ENCODE data around the gene PTH1R.

The PTH1R gene

GRCh38 chr3:46914849-46915248 lies 37.3 kb downstream of the PTH1R start:
- H3K4me3 ChIP-seq (ENCODE audit: low read length) = no peak overlapping the region
- no peak for TF ChIP-seq CTCF (conservative IDR thresholded peaks at IDR 0.05; ENCODE audit: low read depth, low read length)
- DNase-seq (ENCODE audit: low read depth) = no peak

GRCh38 chr3:46915297-46915822 lies 37.8 kb downstream of the PTH1R start:
- DNase-seq (ENCODE audit: low read depth) = no peak
- no peak for TF ChIP-seq CTCF (conservative IDR thresholded peaks at IDR 0.05; ENCODE audit: low read depth, low read length)
- H3K4me3 ChIP-seq (ENCODE audit: low read length) = no peak overlapping the region

GRCh38 chr3:46916278-46916677 lies 38.8 kb downstream of the PTH1R start:
- TF ChIP-seq CTCF (conservative IDR thresholded peaks at IDR 0.05; ENCODE audit: low read depth, low read length) = no peak
- no peak for DNase-seq (ENCODE audit: low read depth)
- no peak overlapping the region for H3K4me3 ChIP-seq (ENCODE audit: low read length)

DNA sequence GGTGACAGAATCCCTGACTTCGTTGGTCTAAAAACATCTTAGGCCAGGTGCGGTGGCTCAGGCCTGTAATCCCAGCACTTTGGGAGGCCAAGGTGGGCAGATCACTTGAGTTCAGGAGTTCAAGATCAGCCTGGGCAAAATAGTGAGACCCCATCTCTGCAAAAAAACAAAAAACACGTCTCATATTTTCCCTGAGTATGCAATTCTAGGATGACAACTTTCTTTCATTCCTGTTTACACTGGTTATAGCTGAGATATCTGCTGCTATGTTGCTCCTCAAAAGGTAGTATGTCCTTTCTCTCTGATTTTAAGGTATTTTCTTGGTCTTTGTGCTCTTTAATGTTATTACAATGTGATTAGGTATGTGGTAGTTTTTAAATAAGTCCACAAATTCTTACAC lies 39.3 kb downstream of the PTH1R start:
- H3K4me3 ChIP-seq (ENCODE audit: low read length) = no peak overlapping the region
- no peak for DNase-seq (ENCODE audit: low read depth)
- TF ChIP-seq CTCF (conservative IDR thresholded peaks at IDR 0.05; ENCODE audit: low read depth, low read length) = no peak

GRCh38 chr3:46917257-46917656 lies 39.7 kb downstream of the PTH1R start:
- H3K4me3 ChIP-seq (ENCODE audit: low read length) = no peak overlapping the region
- DNase-seq (ENCODE audit: low read depth) = no peak
- no peak for TF ChIP-seq CTCF (conservative IDR thresholded peaks at IDR 0.05; ENCODE audit: low read depth, low read length)

DNA sequence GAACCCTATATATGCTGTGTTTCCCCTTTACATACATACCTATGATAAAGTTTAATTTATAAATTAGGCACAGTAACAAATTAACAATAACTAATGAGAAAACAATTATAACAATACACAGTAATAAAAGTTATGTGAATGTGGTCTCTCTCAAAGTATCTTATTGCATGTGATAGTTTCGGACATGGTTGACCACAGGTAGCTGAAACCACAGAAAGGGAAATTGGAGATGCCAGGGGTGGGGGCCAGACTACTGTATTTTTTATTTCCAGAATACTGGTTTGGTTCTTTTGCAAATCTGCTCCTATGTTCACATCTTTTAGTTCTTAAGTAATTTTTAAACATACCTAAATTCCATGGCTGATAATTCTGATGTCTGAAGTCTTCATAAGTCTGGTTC lies 40.7 kb downstream of the PTH1R start:
- TF ChIP-seq CTCF (conservative IDR thresholded peaks at IDR 0.05; ENCODE audit: low read depth, low read length) = no peak
- no peak overlapping the region for H3K4me3 ChIP-seq (ENCODE audit: low read length)
- DNase-seq (ENCODE audit: low read depth) = no peak

GRCh38 chr3:46918634-46919033 lies 41.1 kb downstream of the PTH1R start:
- no peak for TF ChIP-seq CTCF (conservative IDR thresholded peaks at IDR 0.05; ENCODE audit: low read depth, low read length)
- H3K4me3 ChIP-seq (ENCODE audit: low read length) = no peak overlapping the region
- no peak for DNase-seq (ENCODE audit: low read depth)
